ENCODE data around the gene PRRC2B. TPM values are rescaled to one million over a fixed set of nuclear protein-coding genes. Genes with fewer than 3 reads are reported as not detected.

Gene PRRC2B
- total and polyA plus RNA-seq, 2 of the 8 experiments (the other 6 are each of a cell fraction or from before 2014, with no cell fraction given): 37.3 to 249 TPM

DNA sequence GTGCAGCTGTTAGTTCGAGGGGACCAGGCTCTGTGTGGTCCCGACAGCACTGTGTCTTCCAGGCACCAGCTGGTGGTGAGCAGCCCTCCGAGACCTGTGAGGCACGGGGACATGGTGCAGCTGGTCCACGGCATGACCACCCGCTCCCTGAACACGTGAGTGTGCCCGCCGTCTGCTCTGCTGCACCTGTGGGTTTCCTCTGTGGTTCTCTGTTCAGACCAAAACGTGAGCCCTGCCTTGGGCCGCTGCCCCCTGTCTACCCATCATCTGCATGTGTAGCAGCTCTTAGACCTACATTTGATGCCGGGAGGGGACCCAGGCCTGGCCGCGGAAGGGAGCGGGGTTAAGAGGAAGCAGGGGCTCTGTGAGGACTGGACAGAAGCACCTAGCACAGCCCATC lies 119.3 kb downstream of the PRRC2B start:
- Histone ChIP-seq H2BK20ac (ENCODE audit: low read length) (no peak overlapping the region), H2BK15ac (ENCODE audit: low read length) (no peak overlapping the region), H3K36me3 (ENCODE audit: control insufficient read depth in 2 of 4, insufficient read depth in 4 of 4, low read length in 3 of 4) (peaks cover 18 to 59% (median 38%) of the 10 kb centered on the region in 4 experiments), H2BK5ac (ENCODE audit: low read depth, low read length) (no peak overlapping the region), H3K9ac (replicated peaks in 1 of 4; ENCODE audit: extremely low read depth in 1 of 4, low read depth in 3 of 4, low read length in 3 of 4) (no peak overlapping the region), H3K18ac (ENCODE audit: extremely low read depth, low read length) (no peak overlapping the region), H2AK5ac (ENCODE audit: low read depth, low read length) (no peak overlapping the region), H3K23ac (ENCODE audit: insufficient read length) (no peak overlapping the region), H4K5ac (ENCODE audit: insufficient read length, low read depth, low read length) (no peak overlapping the region), H4K8ac (ENCODE audit: extremely low read depth, insufficient read depth, low read length) (no peak overlapping the region; the same call in 1 of the 2 replicates), H3K4me1 (replicated peaks in 1 of 4; ENCODE audit: control insufficient read depth in 3 of 4, insufficient read depth in 4 of 4, low read length in 3 of 4) (no peaks in the 10 kb centered on the region), H3K4me3 (ENCODE audit: extremely low read depth in 1 of 4, insufficient read depth in 2 of 4, low read depth in 3 of 4, low read length in 4 of 4) (no peak overlapping the region), H3K23me2 (ENCODE audit: low read depth, low read length) (no peaks in the 10 kb centered on the region), H3K79me2 (ENCODE audit: control insufficient read depth in 1 of 2, insufficient read depth in 2 of 2, low read length in 2 of 2) (no peaks in the 10 kb centered on the region), H3K9me3 (ENCODE audit: insufficient read depth in 2 of 2, low read depth in 1 of 2, low read length in 1 of 2) (peaks cover 3 to 5% of the 10 kb centered on the region in 2 experiments; a peak in 2 of 4 replicates), H3K4me2 (ENCODE audit: insufficient read depth in 1 of 2, low read depth in 2 of 2, low read length in 2 of 2) (no peak overlapping the region), H3K14ac (ENCODE audit: insufficient read length) (no peak overlapping the region), H3K56ac (replicated peaks; ENCODE audit: insufficient read length, low read depth, low read length) (no peak overlapping the region), H3K79me1 (ENCODE audit: low read depth, low read length) (no peaks in the 10 kb centered on the region), H4K91ac (replicated peaks; ENCODE audit: insufficient read length, low read length) (no peak overlapping the region), H3K27me3 (replicated peaks in 1 of 4; ENCODE audit: control insufficient read depth in 3 of 4, extremely low read depth in 1 of 4, insufficient read depth in 3 of 4, low read length in 3 of 4) (no peaks in the 10 kb centered on the region), H3K27ac (ENCODE audit: low read depth, low read length) (no peak overlapping the region), H4K20me1 (replicated peaks in 1 of 2; ENCODE audit: control insufficient read depth in 1 of 2, insufficient read depth in 2 of 2, low read length in 2 of 2) (peaks cover 0 to 4% of the 10 kb centered on the region in 2 experiments), H2AFZ (ENCODE audit: low read length) (no peak overlapping the region), H2BK120ac (replicated peaks; ENCODE audit: low read depth, low read length) (no peak overlapping the region), H2BK12ac (ENCODE audit: low read depth, low read length) (no peak overlapping the region), H3K4ac (replicated peaks; ENCODE audit: insufficient read length, low read depth, low read length) (no peak overlapping the region)
- 86% methylated on average over 15 of the region's 15 CpGs; no CpG with 5 or more reads in 1 of the 2 experiments for WGBS, 2 experiments (ENCODE audit: extremely low coverage in 1 of 2, insufficient coverage in 1 of 2, insufficient read length in 1 of 2, insufficient replicate concordance in 2 of 2, low coverage in 1 of 2, low lambda C conversion rate in 2 of 2, missing lambda C conversion rate in 1 of 2)
- ChIA-PET CTCF (ENCODE audit: partially characterized antibody) (interaction anchor here (0.5 to 1.3 kb wide), 5 partner anchors 10 to 332 kb away, joined by 3 to 4 read pairs (median 3); partner anchors contain the start of gene POMT1), POLR2A (ENCODE audit: partially characterized antibody) (interaction anchor here (0.6 to 3.8 kb wide), 4 partner anchors 9 to 72 kb away, joined by 3 to 24 read pairs (median 8); no protein-coding TSS in a partner anchor)
- DNase-seq (ENCODE audit: low read depth in 1 of 2, low spot score in 2 of 2) (no peak), FAIRE-seq (no peak)
- no peak for TF ChIP-seq RNF2 (IDR thresholded peaks at IDR 0.05; ENCODE audit: borderline replicate concordance, low read depth, low read length, missing control alignments, poor library complexity, severe bottlenecking)
- TF ChIP-seq KDM4A (IDR thresholded peaks at IDR 0.05; ENCODE audit: low read depth, low read length, severe bottlenecking): no peak
- TF ChIP-seq, protein P1, sequence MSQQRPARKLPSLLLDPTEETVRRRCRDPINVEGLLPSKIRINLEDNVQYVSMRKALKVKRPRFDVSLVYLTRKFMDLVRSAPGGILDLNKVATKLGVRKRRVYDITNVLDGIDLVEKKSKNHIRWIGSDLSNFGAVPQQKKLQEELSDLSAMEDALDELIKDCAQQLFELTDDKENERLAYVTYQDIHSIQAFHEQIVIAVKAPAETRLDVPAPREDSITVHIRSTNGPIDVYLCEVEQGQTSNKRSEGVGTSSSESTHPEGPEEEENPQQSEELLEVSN (IDR thresholded peaks at IDR 0.05): no peak
- TF ChIP-seq SIX5 (IDR thresholded peaks at IDR 0.05; ENCODE audit: low read depth, low read length): no peak
- no peak for TF ChIP-seq TAF1 (IDR thresholded peaks at IDR 0.05; ENCODE audit: low read depth, low read length)
- no peak for TF ChIP-seq NANOG (IDR thresholded peaks at IDR 0.05; ENCODE audit: insufficient read depth, low read depth, low read length, poor library complexity, severe bottlenecking)
- TF ChIP-seq, protein P2, sequence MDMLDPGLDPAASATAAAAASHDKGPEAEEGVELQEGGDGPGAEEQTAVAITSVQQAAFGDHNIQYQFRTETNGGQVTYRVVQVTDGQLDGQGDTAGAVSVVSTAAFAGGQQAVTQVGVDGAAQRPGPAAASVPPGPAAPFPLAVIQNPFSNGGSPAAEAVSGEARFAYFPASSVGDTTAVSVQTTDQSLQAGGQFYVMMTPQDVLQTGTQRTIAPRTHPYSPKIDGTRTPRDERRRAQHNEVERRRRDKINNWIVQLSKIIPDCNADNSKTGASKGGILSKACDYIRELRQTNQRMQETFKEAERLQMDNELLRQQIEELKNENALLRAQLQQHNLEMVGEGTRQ (IDR thresholded peaks at IDR 0.05; ENCODE audit: low read length): no peak
- no peak for TF ChIP-seq SP1 (IDR thresholded peaks at IDR 0.05; ENCODE audit: low read depth, low read length)

Measured in H1 (cell line).